Heart left ventricle (tissue), 13 donors: ENCODE results near the gene CYBA.

Source experiments
- CTCF ChIP-seq, 12 donors: fragments of 200-600 bp; sonication (generic) in 4 of 12; IDR thresholded peaks; one replicate each; pipeline versions ENCODE4 v1.5.0 to v1.8.0; 2018 to 2022; ENCODE audit warnings: antibody characterized with exemption in 12 of 12, mild to moderate bottlenecking in 5 of 12
- POLR2A ChIP-seq, 2 donors: fragments of 450-650 bp; IDR thresholded peaks; one replicate each; pipeline ENCODE4 v1.6.1; 2017; ENCODE audit warnings: antibody characterized with exemption in 2 of 2, mild to moderate bottlenecking in 2 of 2, moderate library complexity in 2 of 2
- donor health status: ischemic (EF 13 %, LVEDD 7.1; RV severe dilation, severe dysfunction).
- donor health status: DM: no; HTN: yes; CAD: no.
- donor health status: DM: no; HTN: no; CAD: no.
- donor health status: ischemic (EF 25% LVEDD 6.9; RV normal size, moderate dysfunction).
- donor health status: ischemic (EF 25% LVEDD 5.7; RV mildly dilated, moderate dysfunction).
- donor health status: ischemic (EF 35%, LVEDD 5.7; RV mildly dilated, moderate dysfunction).
- donor health status: nonischemic (EF 11% LVEDD 7.7; RV severe dilation, severe dysfunction).
- donor health status: DM: yes; HTN: yes; CAD: no.
- donor health status: PGD.
- donor health status: ischemic (EF 29% LVEDD 5.4; RV normal size, mild dysfunction).
- donor health status: nonischemic (EF 23%, LVEDD 6.1; RV moderate dilation, normal function).

- peak; percentile 12 to 62 (median 43) for TF ChIP-seq CTCF (IDR thresholded peaks at IDR 0.05)
- TF ChIP-seq POLR2A (IDR thresholded peaks at IDR 0.05): no peak
Measured at GRCh38 chr16:88685156-88686061, 34.6 kb upstream of the CYBA start.
